Stimulated activated CD4-positive, alpha-beta T cell treated with anti-CD3 and anti-CD28 coated beads, Interleukin-4, amount 100 ng/mL, for 24 hours (primary cell): ENCODE results near the gene LRRC27.

Source experiments
- DNase-seq: peaks from one replicate; pipeline ENCODE4 v3.0.0-alpha.2; 2020

LRRC27 gene

GRCh38 chr10:132418527-132419416, 86.8 kb downstream of the LRRC27 start:
- no peak for DNase-seq

- no peak for DNase-seq
Observed at GRCh38 chr10:132419538-132420468, 87.8 kb downstream of the LRRC27 start.

GRCh38 chr10:132420469-132420980, 88.5 kb downstream of the LRRC27 start:
- DNase-seq: no peak

- DNase-seq: no peak
Observed at GRCh38 chr10:132420981-132421846, 89.2 kb downstream of the LRRC27 start.

GRCh38 chr10:132421847-132422751, 90.1 kb downstream of the LRRC27 start:
- no peak for DNase-seq

- no peak for DNase-seq
Observed at GRCh38 chr10:132422903-132423825, 91.2 kb downstream of the LRRC27 start.

- no peak for DNase-seq
Observed at GRCh38 chr10:132423966-132424861, 92.2 kb downstream of the LRRC27 start.

GRCh38 chr10:132425029-132425756, 93.2 kb downstream of the LRRC27 start:
- DNase-seq: no peak

- no peak for DNase-seq
Observed at GRCh38 chr10:132425757-132426155, 93.8 kb downstream of the LRRC27 start.

GRCh38 chr10:132427006-132427771, 95.2 kb downstream of the LRRC27 start:
- no peak for DNase-seq

- DNase-seq: no peak
Observed at GRCh38 chr10:132427939-132428367, 96.0 kb downstream of the LRRC27 start.

GRCh38 chr10:132428486-132428995, 96.5 kb downstream of the LRRC27 start:
- DNase-seq: no peak
